ENCODE results near the gene SMARCD3. TPM values are rescaled to one million over a fixed set of nuclear protein-coding genes. Genes with fewer than 3 reads are reported as not detected.

Gene SMARCD3
- total and polyA plus RNA-seq, 2 of the 8 experiments (the other 6 are each of a cell fraction or from before 2014, with no cell fraction given): 3.0 to 5.6 TPM

DNA sequence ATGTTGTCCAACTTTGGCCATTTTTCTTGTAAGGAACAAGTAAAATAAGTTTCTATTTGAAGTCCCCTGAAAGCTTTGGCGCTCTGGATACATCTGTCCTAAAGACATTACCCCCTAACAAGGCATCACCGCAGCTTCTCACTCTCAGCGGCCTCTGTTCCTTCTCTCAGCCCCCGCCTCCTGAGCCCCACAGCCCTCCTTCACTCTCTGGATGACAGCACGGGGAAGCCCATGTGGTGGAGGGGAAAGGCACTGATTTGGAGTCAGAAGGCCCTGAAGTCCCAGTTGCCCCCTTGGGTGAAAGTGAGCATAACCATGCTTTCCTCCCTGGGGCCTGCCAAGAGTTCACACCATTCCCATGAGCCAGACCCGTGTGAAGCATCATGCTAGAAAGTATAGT, 42.8 kb downstream of the SMARCD3 start (continued):
- TF ChIP-seq FOSL1 (IDR thresholded peaks at IDR 0.05; ENCODE audit: insufficient read depth, low read depth, low read length) (no peak), EZH2 (IDR thresholded peaks at IDR 0.05; ENCODE audit: low read depth, low read length, severe bottlenecking) (no peak), GTF2F1 (IDR thresholded peaks at IDR 0.05; ENCODE audit: borderline replicate concordance, low read depth, low read length) (no peak), RAD21 (IDR thresholded peaks at IDR 0.05 in 1 of 2, conservative IDR thresholded peaks at IDR 0.05 in 1 of 2; ENCODE audit: low read depth in 2 of 2, low read length in 2 of 2) (no peak), GABPA (IDR thresholded peaks at IDR 0.05; ENCODE audit: borderline replicate concordance, insufficient read depth, low read length) (no peak)
- TF ChIP-seq, protein P1, sequence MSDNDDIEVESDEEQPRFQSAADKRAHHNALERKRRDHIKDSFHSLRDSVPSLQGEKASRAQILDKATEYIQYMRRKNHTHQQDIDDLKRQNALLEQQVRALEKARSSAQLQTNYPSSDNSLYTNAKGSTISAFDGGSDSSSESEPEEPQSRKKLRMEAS (IDR thresholded peaks at IDR 0.05): no peak

All from H1 (cell line).